ENCODE results near the gene ITGA8. TPM values are rescaled to one million over a fixed set of nuclear protein-coding genes. Genes with fewer than 3 reads are reported as not detected.
"Not testable (repeated sequence)": the region's sequence is repeated elsewhere in the genome, so short reads cannot be mapped to it uniquely, and the experiment has no call there.

Gene ITGA8
- total RNA-seq, 2 experiments from 2014 or later = not detected

DNA sequence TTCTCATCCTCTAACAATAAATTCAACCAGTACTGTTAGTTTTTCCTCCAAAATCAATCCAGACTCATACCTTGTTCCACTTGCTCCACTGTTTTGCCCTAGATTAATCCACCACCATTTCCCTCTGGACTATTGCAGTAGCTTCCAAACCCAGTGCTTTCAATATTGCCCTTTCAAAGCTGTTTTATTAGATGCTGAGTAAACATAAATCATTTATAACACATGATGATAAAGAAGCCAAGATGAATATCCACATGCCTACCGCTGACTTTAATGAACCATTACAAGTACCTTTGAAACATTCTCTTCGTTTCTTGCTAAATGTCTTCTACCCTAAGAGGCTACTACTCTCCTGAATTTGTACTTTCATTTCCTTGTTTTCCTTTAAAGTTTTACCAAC lies 174.5 kb downstream of the ITGA8 start:
- Mint-ChIP-seq H3K27ac (no peak overlapping the region), H3K4me3 (no peak overlapping the region), H3K4me1 (no peaks in the 10 kb centered on the region), H3K36me3 (no peaks in the 10 kb centered on the region), H3K27me3 (peaks cover 5% of the 10 kb centered on the region), H3K9me3 (peaks cover 3% of the 10 kb centered on the region)
- no peak for DNase-seq

DNA sequence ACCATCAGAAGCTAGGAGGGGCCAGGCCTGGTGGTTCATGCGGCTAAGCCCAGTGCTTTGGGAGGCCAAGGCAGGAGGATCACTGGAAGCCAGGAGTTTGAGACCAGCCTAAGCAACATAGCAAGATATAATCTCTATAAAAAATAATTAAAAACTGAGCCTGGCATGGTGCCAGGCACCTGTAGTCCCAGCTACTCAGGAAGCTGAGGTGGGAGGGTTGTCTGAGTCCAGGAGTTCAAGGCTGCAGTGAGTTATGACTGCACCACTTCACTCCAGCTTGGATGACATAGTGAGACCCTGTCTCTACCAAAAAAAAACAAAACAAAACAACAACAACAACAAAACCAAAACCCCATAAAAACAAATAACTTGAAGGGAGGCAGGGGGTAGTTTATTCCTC lies 175.7 kb downstream of the ITGA8 start:
- no peaks in the 10 kb centered on the region for H3K4me1 Mint-ChIP-seq
- H3K4me3 Mint-ChIP-seq = no peak overlapping the region
- no peaks in the 10 kb centered on the region for H3K36me3 Mint-ChIP-seq
- no peak overlapping the region for H3K27ac Mint-ChIP-seq
- DNase-seq = no peak
- peaks cover 5% of the 10 kb centered on the region for H3K27me3 Mint-ChIP-seq
- peaks cover 3% of the 10 kb centered on the region for H3K9me3 Mint-ChIP-seq

DNA sequence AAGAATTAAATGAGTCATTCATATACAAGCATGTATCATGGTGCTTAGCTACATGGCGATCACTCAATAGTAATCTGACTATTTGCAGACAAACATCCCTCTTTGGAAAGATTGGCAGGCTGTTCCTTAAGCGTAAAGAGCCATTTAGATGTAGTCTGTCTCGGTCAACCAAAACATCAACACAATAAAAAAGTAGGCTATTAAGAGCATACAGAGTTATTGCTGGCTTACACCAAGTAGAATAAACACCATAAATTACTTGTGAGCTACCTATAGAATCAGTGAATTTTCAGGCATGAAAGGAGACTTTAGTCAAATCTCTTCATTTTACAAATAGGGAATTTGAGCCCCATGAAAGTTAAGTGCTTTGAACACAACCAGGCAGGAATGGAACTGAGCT lies 176.9 kb downstream of the ITGA8 start:
- no peak overlapping the region for H3K4me3 Mint-ChIP-seq
- peaks cover 3% of the 10 kb centered on the region for H3K9me3 Mint-ChIP-seq
- peaks cover 5% of the 10 kb centered on the region for H3K27me3 Mint-ChIP-seq
- no peak for DNase-seq
- no peaks in the 10 kb centered on the region for H3K36me3 Mint-ChIP-seq
- no peak overlapping the region for H3K27ac Mint-ChIP-seq
- no peaks in the 10 kb centered on the region for H3K4me1 Mint-ChIP-seq

DNA sequence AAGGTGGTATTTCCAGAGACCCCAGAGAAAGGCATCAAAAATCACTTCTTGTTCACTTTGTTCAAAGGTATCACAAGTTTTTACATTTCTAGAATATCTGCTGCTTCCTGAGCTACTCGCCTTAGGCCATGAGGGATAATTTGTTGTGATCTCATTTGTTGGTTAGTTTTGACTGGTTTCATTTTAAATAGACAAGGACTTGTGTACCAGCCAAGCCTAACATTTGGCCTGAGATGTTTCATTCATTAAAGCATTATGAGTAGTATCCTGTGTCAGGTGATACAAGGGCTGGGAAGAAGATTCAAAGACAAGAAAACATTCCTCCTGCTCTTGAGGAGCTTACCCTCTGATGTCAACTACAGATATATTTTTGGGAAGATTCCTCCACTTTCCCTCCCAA lies 178.3 kb downstream of the ITGA8 start:
- H3K36me3 Mint-ChIP-seq = no peaks in the 10 kb centered on the region
- H3K27me3 Mint-ChIP-seq = peaks cover 5% of the 10 kb centered on the region
- peaks cover 3% of the 10 kb centered on the region for H3K9me3 Mint-ChIP-seq
- H3K4me1 Mint-ChIP-seq = no peaks in the 10 kb centered on the region
- DNase-seq = no peak
- no peak overlapping the region for H3K4me3 Mint-ChIP-seq
- no peak overlapping the region for H3K27ac Mint-ChIP-seq

DNA sequence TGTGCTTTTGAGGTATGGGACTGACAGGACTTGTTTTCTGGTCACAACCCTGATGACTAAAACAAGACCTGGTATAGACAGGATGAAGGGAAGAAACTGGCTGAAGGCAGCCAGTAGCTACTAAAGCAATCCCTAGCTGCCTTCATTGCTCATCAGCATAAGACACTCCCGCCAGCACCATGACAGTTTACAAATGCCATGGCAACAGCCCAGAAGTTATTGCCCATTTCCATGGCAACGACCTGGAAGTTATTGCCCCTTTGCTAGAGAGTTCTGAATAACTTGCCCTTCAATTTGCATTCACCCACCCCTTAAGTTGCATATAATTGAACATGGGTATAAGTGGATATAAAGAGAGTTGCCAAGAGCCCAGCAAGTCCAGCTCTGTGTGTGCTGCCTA lies 179.0 kb downstream of the ITGA8 start:
- H3K27me3 Mint-ChIP-seq = no peaks in the 10 kb centered on the region
- no peaks in the 10 kb centered on the region for H3K4me1 Mint-ChIP-seq
- H3K27ac Mint-ChIP-seq = no peak overlapping the region
- no peak overlapping the region for H3K4me3 Mint-ChIP-seq
- H3K36me3 Mint-ChIP-seq = no peaks in the 10 kb centered on the region
- peaks cover 3% of the 10 kb centered on the region for H3K9me3 Mint-ChIP-seq
- no peak for DNase-seq

DNA sequence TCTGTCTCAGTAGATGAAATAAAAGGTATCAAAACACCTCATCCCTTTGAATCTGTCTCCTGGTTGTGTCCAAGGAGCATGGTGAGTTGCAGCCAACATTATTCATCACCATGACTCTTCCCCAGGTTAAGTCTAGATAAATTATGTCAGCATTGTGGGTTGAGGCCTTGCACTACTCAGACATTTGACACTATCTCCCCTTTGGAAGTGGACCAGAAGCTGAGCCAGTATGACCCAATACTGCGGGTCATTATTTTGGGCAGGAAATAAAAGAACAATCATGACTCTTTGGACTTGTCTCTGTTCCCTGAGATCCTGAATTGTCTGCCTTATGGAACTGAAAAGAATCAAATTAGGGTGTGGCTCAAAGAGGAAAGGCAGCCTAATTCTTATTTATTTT lies 180.5 kb downstream of the ITGA8 start:
- DNase-seq = no peak
- Mint-ChIP-seq H3K9me3 (no peaks in the 10 kb centered on the region), H3K36me3 (no peaks in the 10 kb centered on the region), H3K4me3 (no peak overlapping the region), H3K4me1 (no peaks in the 10 kb centered on the region), H3K27me3 (no peaks in the 10 kb centered on the region), H3K27ac (no peak overlapping the region)

DNA sequence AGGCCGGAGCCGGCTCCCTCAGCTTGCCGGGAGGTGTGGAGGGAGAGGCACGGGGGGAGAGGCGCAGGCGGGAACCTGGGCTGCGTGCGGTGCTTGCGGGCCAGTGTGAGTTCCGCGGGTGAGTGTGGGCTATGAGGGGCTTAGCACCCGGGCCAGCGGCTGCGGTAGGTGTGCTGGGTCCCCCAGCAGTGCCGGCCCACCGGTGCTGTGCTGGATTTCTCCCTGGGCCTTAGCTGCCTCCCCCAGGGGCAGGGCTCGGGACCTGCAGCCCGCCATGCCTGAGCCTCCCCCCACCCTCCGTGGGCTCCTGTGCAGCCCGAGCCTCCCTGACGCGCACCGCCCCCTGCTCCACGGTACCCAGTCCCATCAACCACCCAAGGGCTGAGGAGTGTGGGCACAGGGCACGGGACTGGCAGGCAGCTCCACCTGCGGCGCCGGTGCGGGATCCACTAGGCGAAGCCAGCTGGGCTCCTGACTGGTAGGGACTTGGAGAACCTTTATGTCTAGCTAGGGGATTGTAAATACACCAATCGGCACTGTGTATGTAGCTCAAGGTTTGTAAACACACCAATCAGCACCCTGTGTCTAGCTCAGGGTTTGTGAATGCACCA lies 184.7 kb downstream of the ITGA8 start:
- H3K4me3 Mint-ChIP-seq, H3K27me3 Mint-ChIP-seq, DNase-seq, H3K36me3 Mint-ChIP-seq, H3K9me3 Mint-ChIP-seq, H3K4me1 Mint-ChIP-seq, H3K27ac Mint-ChIP-seq: not testable (repeated sequence)

DNA sequence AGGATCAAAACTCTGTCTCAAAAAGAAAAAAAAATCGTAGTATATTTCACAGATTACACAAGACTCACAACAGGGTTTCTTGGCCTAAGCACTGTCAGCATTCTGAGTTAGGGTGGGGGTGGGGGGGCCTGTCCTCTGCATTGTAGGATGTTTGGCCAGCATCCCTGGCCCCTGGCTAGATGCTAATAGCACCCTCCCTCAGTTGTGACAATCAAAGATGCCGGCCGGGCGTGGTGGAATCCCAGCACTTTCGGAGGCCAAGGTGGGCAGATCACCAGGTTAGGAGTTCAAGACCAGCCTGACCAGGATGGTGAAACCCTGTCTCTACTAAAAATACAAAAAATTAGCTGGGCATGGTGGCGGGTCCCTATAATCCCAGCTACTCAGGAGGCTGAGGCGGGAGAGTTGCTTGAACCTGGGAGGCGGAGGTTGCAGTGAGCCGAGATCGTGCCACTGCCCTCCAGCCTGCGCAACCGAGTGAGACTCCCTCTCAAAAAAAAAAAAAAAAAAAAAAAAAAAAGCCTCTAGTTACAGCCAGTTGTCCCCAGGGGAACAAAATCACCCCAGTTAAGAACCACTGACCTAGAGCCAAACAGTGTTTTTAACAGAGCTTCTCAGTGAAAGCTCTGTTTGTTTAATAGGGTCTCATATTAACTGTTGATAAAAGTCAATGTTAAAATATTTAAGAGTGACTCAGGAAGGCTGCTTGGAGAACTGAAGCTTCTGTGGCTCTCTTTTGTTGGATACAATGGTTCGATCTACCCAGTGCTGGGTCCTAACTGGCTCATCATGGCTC lies 187.6 kb downstream of the ITGA8 start:
- Mint-ChIP-seq H3K9me3 (no peaks in the 10 kb centered on the region), H3K27me3 (peaks cover 4% of the 10 kb centered on the region), H3K36me3 (no peaks in the 10 kb centered on the region), H3K4me3 (no peak overlapping the region), H3K27ac (no peak overlapping the region), H3K4me1 (no peaks in the 10 kb centered on the region)
- no peak for DNase-seq

DNA sequence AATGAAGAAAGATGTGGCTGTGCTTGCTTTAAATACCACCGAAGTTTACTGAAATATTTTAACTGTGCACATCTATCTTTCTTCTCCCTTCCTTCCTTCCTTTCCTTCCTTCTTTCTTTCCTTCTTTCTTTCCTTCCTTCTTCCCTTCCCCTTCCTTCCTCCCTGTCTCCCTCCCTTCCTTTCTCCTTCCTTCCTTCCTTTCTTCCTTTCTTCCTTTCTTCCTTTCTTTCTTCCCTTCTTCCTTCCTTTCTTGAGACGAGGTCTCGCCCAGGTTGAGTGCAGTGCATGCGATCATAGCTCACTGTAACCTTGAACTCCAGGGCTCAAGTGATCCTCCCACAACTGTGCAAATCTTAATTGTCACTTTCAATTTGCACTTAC lies 190.9 kb downstream of the ITGA8 start:
- Mint-ChIP-seq H3K9me3 (no peaks in the 10 kb centered on the region), H3K27me3 (peaks cover 4% of the 10 kb centered on the region), H3K36me3 (no peaks in the 10 kb centered on the region), H3K4me3 (no peak overlapping the region), H3K4me1 (no peaks in the 10 kb centered on the region), H3K27ac (no peak overlapping the region)
- DNase-seq = no peak

DNA sequence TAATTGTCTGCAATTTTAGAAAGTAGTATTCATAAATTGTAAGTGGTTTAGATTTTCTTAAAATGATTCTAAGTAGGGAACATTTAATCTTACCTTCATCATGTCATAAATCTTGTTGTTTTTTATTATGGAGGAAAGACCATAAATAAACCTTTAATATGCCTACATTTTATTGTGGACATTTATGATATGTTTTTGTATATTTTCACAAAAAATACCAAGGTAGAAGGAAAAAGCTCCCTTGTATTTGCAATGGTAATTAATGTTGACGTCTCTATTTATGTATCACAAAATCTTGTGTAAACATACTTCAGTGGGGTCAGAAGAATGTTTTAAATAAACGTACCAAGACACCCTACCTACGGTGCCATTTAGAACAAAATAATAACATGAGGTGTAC lies 193.0 kb downstream of the ITGA8 start:
- Mint-ChIP-seq H3K36me3 (no peaks in the 10 kb centered on the region), H3K4me3 (no peak overlapping the region), H3K27ac (no peak overlapping the region), H3K27me3 (peaks cover 9% of the 10 kb centered on the region), H3K4me1 (no peaks in the 10 kb centered on the region), H3K9me3 (no peaks in the 10 kb centered on the region)
- DNase-seq = no peak

DNA sequence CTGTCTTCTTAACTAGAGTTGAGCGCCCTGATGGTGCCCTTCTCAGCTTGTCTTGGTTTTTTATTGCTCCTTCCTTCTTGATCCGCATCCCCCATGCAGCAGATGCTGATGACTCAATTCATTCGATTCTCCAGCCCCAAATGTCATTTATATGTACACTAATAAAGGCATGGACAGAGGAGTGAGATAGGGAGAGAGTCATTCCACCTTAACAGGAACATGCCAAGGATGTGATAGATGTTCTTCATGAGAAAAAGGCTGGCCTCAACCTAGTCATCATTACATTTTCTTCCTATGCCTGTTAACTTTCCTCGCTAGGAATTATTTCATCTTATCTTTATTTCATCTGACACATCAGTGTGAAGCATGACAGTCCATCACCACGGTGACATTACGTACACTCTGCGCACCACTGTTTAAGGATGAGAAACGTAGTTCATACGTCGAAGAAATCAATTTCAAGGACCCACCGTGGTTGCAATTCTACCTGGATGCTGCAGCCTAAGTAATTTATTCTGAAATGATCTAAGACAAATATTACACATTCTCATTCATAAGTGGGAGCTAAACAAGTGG lies 198.3 kb downstream of the ITGA8 start:
- H3K4me3 Mint-ChIP-seq = no peak overlapping the region
- no peak overlapping the region for H3K27ac Mint-ChIP-seq

DNA sequence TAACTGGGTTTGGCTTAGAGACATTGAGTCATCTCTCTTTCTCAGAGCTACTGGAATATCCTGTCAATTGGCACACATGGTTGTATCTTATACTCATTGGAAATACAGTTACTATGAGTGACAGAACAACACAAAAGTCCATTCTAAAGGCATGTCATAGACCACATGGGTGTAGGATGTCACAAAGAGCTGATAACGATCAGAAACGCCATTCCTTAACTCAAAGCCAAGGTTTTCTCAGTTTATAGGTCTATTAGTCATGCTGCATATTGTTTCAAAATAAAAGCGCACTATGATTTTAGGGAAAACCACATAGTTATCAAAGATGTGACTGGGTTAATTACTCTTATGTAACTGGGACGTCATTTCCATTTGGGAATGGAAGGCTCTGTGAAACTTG lies 201.5 kb downstream of the ITGA8 start:
- Mint-ChIP-seq H3K4me1 (no peaks in the 10 kb centered on the region), H3K27me3 (peaks cover 23% of the 10 kb centered on the region), H3K36me3 (no peaks in the 10 kb centered on the region), H3K9me3 (no peaks in the 10 kb centered on the region), H3K4me3 (no peak overlapping the region), H3K27ac (no peak overlapping the region)
- no peak for DNase-seq

More for the DNA sequence above, 198.3 kb downstream of the ITGA8 start:
- no peak for DNase-seq
- H3K4me1 Mint-ChIP-seq = no peaks in the 10 kb centered on the region
- peaks cover 23% of the 10 kb centered on the region for H3K27me3 Mint-ChIP-seq
- H3K36me3 Mint-ChIP-seq = no peaks in the 10 kb centered on the region
- H3K9me3 Mint-ChIP-seq = no peaks in the 10 kb centered on the region

DNA sequence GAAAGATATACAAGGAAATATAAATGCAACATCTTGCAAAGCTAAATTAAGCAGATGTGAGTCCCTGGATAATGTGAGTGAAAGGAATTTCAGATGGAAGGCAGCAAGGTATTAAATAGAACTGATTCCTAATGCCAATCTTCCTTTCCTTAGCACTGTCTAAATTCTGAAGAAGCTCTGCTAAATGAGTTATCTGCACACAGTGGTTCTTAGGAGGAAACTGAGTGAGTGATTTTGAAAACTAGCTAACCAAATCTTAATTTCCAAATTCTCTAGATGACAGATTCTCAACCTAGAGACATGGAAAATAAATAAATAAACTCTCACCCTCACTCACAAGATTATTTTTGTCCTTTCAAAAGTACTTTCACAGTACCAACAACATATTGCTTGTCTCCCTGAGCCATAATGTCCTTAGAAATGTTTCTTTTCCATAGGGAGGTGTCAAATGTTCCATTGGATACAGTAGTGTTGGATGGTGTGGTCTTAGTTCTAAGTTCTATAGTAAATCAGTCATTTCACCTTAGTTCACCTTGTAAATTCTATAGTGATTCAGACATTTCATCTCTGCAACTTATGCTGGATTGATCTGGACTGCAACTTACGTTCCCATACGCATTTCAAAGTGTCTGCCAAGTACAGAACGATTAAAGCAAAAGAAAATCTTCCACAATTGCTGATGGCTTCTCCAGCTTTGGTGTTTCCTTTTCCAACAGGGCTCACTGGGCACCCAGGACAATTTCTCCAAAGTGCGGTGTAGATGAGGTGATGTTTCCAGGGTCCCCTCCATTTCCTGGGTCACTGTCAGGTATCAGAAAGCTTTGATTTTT lies 203.3 kb downstream of the ITGA8 start:
- Mint-ChIP-seq H3K9me3 (no peaks in the 10 kb centered on the region), H3K4me3 (no peak overlapping the region), H3K27me3 (peaks cover 19% of the 10 kb centered on the region), H3K27ac (no peak overlapping the region), H3K36me3 (no peaks in the 10 kb centered on the region), H3K4me1 (no peaks in the 10 kb centered on the region)
- no peak for DNase-seq

DNA sequence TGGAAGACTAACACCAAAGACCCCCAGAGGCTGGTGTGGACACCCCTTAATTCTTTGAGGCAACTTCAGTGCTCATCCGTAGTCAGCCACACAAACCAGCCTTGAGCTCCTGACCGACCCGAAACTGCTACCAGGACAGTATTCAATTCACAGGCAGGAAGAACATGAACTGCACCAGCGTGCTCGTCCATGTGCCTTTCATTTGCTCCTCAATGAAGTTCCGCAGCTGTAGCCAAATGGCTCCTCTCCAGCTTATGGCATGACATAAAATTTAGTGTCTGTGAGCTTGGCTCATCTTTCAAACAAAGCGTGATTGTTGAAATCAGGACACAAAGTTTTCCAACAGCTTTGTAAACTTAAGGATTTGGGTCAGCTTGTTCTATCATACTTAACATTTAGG lies 204.5 kb downstream of the ITGA8 start:
- no peaks in the 10 kb centered on the region for H3K36me3 Mint-ChIP-seq
- no peak overlapping the region for H3K27ac Mint-ChIP-seq
- peaks cover 15% of the 10 kb centered on the region for H3K27me3 Mint-ChIP-seq
- H3K4me1 Mint-ChIP-seq = no peaks in the 10 kb centered on the region
- H3K9me3 Mint-ChIP-seq = no peaks in the 10 kb centered on the region
- DNase-seq = no peak
- no peak overlapping the region for H3K4me3 Mint-ChIP-seq

DNA sequence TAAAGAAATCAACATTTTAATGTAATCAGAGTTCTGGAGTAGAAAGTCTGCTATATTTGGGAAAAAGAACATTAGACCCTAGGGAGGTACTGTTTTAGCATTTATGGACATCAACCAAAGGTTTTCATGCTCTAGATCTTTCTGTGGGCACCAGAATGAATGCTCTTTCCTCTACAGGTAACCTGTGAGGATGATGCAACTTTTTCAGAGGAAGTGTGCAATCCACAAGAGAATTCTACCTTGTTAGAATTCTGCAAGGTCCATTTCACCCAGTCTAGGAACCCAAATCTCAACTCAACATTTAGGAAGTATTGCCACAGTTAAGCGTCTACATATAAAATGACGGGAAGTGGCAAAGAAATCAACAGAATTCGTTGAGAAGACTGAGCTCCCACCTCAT lies 208.8 kb downstream of the ITGA8 start:
- Mint-ChIP-seq H3K4me1 (no peaks in the 10 kb centered on the region), H3K9me3 (peaks cover 1% of the 10 kb centered on the region), H3K36me3 (no peaks in the 10 kb centered on the region), H3K4me3 (no peak overlapping the region), H3K27me3 (peaks cover 10% of the 10 kb centered on the region), H3K27ac (no peak overlapping the region)
- DNase-seq = no peak
